ENCODE measurements around the gene OTULINL. TPM values are rescaled to one million over a fixed set of nuclear protein-coding genes. Genes with fewer than 3 reads are reported as not detected.

The OTULINL gene
- polyA plus RNA-seq, 3 donors = 56.8 to 107 (median 92.9) TPM

- Histone ChIP-seq H3K36me3 (replicated peaks in 1 of 2; ENCODE audit: control insufficient read depth in 1 of 2, insufficient read depth in 2 of 2, low read length in 2 of 2) (peaks cover 0 to 16% of the 10 kb centered on the region in 2 donors), H2AFZ (ENCODE audit: insufficient read depth, low read depth, low read length, poor library complexity, severe bottlenecking) (no peak overlapping the region), H3K27ac (ENCODE audit: low read depth in 1 of 2, low read length in 2 of 2) (peak overlapping the region; percentile 45 to 91), H3K4me2 (replicated peaks; ENCODE audit: extremely low read depth, low read length, poor library complexity, severe bottlenecking) (peak overlapping the region; percentile 68), H3K4me3 (replicated peaks in 1 of 3; ENCODE audit: low read depth in 2 of 3, low read length in 3 of 3) (peak overlapping the region in 2 of 3 experiments; percentile 18 to 64), H3K4me1 (ENCODE audit: control insufficient read depth in 1 of 2, insufficient read depth in 2 of 2, low read length in 2 of 2) (peaks cover 90 to 99% of the 10 kb centered on the region in 2 donors), H3K9ac (ENCODE audit: insufficient read depth, low read length, poor library complexity, severe bottlenecking) (peak overlapping the region; percentile 18), H4K20me1 (ENCODE audit: insufficient read depth, low read length) (peaks cover 100% of the 10 kb centered on the region), H3K79me2 (ENCODE audit: insufficient read depth, low read length) (peaks cover 100% of the 10 kb centered on the region), H3K27me3 (ENCODE audit: control insufficient read depth in 2 of 2, insufficient read depth in 2 of 2, low read length in 2 of 2) (no peaks in the 10 kb centered on the region), H3K9me3 (replicated peaks in 1 of 2; ENCODE audit: control insufficient read depth in 1 of 2, insufficient read depth in 1 of 2, low read length in 2 of 2) (no peaks in the 10 kb centered on the region)
- peak; percentile 55 to 82 (median 80) for DNase-seq
- 0% methylated on average over 1 of the region's 3 CpGs for WGBS (ENCODE audit: insufficient coverage)
- peaks cover 10 to 28% of the 10 kb centered on the region in 2 donors for H3K36me3 Mint-ChIP-seq
- peak overlapping the region; percentile 56 to 83 for H3K4me3 Mint-ChIP-seq
- peaks cover 0 to 2% (median 0%) of the 10 kb centered on the region in 7 donors for H3K9me3 Mint-ChIP-seq
- H3K27ac Mint-ChIP-seq = peak overlapping the region; percentile 88 to 95 (median 91)
- peaks cover 91% of the 10 kb centered on the region for H3K4me1 Mint-ChIP-seq
- intact Hi-C loops (cut with micrococcal nuclease) = loop anchor here in 1 of 2 donors (5.0 to 10.0 kb wide), 3 partner anchors 68 to 260 kb away; no protein-coding TSS in a partner anchor
- peaks cover 0 to 2% (median 1%) of the 10 kb centered on the region in 3 donors for H3K27me3 Mint-ChIP-seq (ENCODE audit: low read depth in 3 of 3)
- TF ChIP-seq CTCF (IDR thresholded peaks at IDR 0.05) = no peak
Measured at GRCh38 chr5:14595189-14595588, 13.6 kb downstream of the OTULINL start.

- peak overlapping the region; percentile 68 for H3K4me2 ChIP-seq (replicated peaks; ENCODE audit: extremely low read depth, low read length, poor library complexity, severe bottlenecking)
- Mint-ChIP-seq H3K36me3 (peaks cover 14 to 32% of the 10 kb centered on the region in 2 donors), H3K9me3 (peaks cover 0 to 2% (median 0%) of the 10 kb centered on the region in 7 donors), H3K27ac (peak overlapping the region; percentile 78 to 95 (median 88)), H3K4me1 (peaks cover 91% of the 10 kb centered on the region), H3K27me3 (ENCODE audit: low read depth in 3 of 3) (peaks cover 0 to 2% (median 1%) of the 10 kb centered on the region in 3 donors), H3K4me3 (peak overlapping the region in 1 of 2 donors; percentile 75)
- H3K79me2 ChIP-seq (ENCODE audit: insufficient read depth, low read length) = peaks cover 100% of the 10 kb centered on the region
- peak overlapping the region in 1 of 3 experiments; percentile 64 for H3K4me3 ChIP-seq (replicated peaks in 1 of 3; ENCODE audit: low read depth in 2 of 3, low read length in 3 of 3)
- H3K27ac ChIP-seq (ENCODE audit: low read depth in 1 of 2, low read length in 2 of 2) = peak overlapping the region; percentile 71 to 91
- peaks cover 100% of the 10 kb centered on the region for H4K20me1 ChIP-seq (ENCODE audit: insufficient read depth, low read length)
- H3K9ac ChIP-seq (ENCODE audit: insufficient read depth, low read length, poor library complexity, severe bottlenecking) = no peak overlapping the region
- intact Hi-C loops (cut with micrococcal nuclease) = loop anchor here in 1 of 2 donors (5.0 to 10.0 kb wide), 3 partner anchors 69 to 261 kb away; no protein-coding TSS in a partner anchor
- DNase-seq = peak in 2 of 3 donors; percentile 68 to 83
- peaks cover 0 to 22% of the 10 kb centered on the region in 2 donors for H3K36me3 ChIP-seq (replicated peaks in 1 of 2; ENCODE audit: control insufficient read depth in 1 of 2, insufficient read depth in 2 of 2, low read length in 2 of 2)
- no CpG with 5 or more reads among the region's 1 CpG for WGBS (ENCODE audit: insufficient coverage)
- TF ChIP-seq CTCF (IDR thresholded peaks at IDR 0.05) = no peak
- peaks cover 87 to 98% of the 10 kb centered on the region in 2 donors for H3K4me1 ChIP-seq (ENCODE audit: control insufficient read depth in 1 of 2, insufficient read depth in 2 of 2, low read length in 2 of 2)
- no peaks in the 10 kb centered on the region for H3K27me3 ChIP-seq (ENCODE audit: control insufficient read depth in 2 of 2, insufficient read depth in 2 of 2, low read length in 2 of 2)
- H2AFZ ChIP-seq (ENCODE audit: insufficient read depth, low read depth, low read length, poor library complexity, severe bottlenecking) = no peak overlapping the region
- H3K9me3 ChIP-seq (replicated peaks in 1 of 2; ENCODE audit: control insufficient read depth in 1 of 2, insufficient read depth in 1 of 2, low read length in 2 of 2) = no peaks in the 10 kb centered on the region
Measured at GRCh38 chr5:14595891-14596290, 14.3 kb downstream of the OTULINL start.

Measured in CD14-positive monocyte (primary cell).